HG02798 (cell line): ENCODE results near the gene EDDM3A.
"Not testable (repeated sequence)": the region's sequence is repeated elsewhere in the genome, so short reads cannot be mapped to it uniquely, and the experiment has no call there.

Experiments used
- ATAC-seq: cut with Tn5 transposase; IDR thresholded peaks from one replicate; pipeline ENCODE4 v1.9.1; 2021; ENCODE audit warnings: mild to moderate bottlenecking; ENCODE audit not compliant: unreplicated experiment, poor library complexity

Gene EDDM3A

GRCh38 chr14:20732477-20732876 lies 13.2 kb upstream of the EDDM3A start:
- no peak for ATAC-seq

- ATAC-seq: no peak
These were observed 12.6 kb upstream of the EDDM3A start for GRCh38 chr14:20732979-20733635.

- ATAC-seq: no peak
These were observed 11.8 kb upstream of the EDDM3A start for GRCh38 chr14:20733684-20734429.

GRCh38 chr14:20734430-20734806 lies 11.3 kb upstream of the EDDM3A start:
- ATAC-seq: no peak

- not testable (repeated sequence) for ATAC-seq
These were observed 7.4 kb upstream of the EDDM3A start for GRCh38 chr14:20738292-20738691.

- no peak for ATAC-seq
These were observed 3.6 kb upstream of the EDDM3A start for GRCh38 chr14:20742132-20742531.

GRCh38 chr14:20743556-20743955 lies 2.1 kb upstream of the EDDM3A start:
- ATAC-seq: no peak

- ATAC-seq: no peak
These were observed 879 bp downstream of the EDDM3A start for GRCh38 chr14:20746566-20746965.

GRCh38 chr14:20748439-20748838 lies 2.8 kb downstream of the EDDM3A start:
- no peak for ATAC-seq

GRCh38 chr14:20750194-20750593 lies 4.5 kb downstream of the EDDM3A start:
- no peak for ATAC-seq

- ATAC-seq: no peak
These were observed 6.4 kb downstream of the EDDM3A start for GRCh38 chr14:20751963-20752562.

- no peak for ATAC-seq
These were observed 8.6 kb downstream of the EDDM3A start for GRCh38 chr14:20754308-20754707.

- ATAC-seq: no peak
These were observed 9.3 kb downstream of the EDDM3A start for GRCh38 chr14:20755037-20755436.

GRCh38 chr14:20757965-20758364 lies 12.3 kb downstream of the EDDM3A start:
- no peak for ATAC-seq

- ATAC-seq: not testable (repeated sequence)
These were observed 13.8 kb downstream of the EDDM3A start for GRCh38 chr14:20759465-20759864.

- ATAC-seq: no peak
These were observed 15.3 kb downstream of the EDDM3A start for GRCh38 chr14:20760950-20761349.

GRCh38 chr14:20768593-20768892 lies 22.9 kb downstream of the EDDM3A start:
- no peak for ATAC-seq

- ATAC-seq: no peak
These were observed 23.7 kb downstream of the EDDM3A start for GRCh38 chr14:20769421-20769820.

GRCh38 chr14:20772650-20773049 lies 27.0 kb downstream of the EDDM3A start:
- ATAC-seq: no peak

GRCh38 chr14:20774258-20774824 lies 28.7 kb downstream of the EDDM3A start:
- ATAC-seq: no peak

- ATAC-seq: no peak
These were observed 29.4 kb downstream of the EDDM3A start for GRCh38 chr14:20775043-20775442.
